OCI-LY1 (cell line): Measurements from ENCODE around the gene PHKB.

Experiments
- CTCF ChIP-seq: fragments of 200-600 bp; sonication (generic), shearing (Covaris generic); IDR thresholded peaks from 2 replicates; pipeline ENCODE4 v1.5.1; 2017; ENCODE audit warnings: mild to moderate bottlenecking, antibody characterized with exemption, low read length, moderate library complexity, mixed read lengths
- EZH2 ChIP-seq: fragments of 200-600 bp; sonication (generic), shearing (Covaris generic); IDR thresholded peaks from 2 replicates; pipeline ENCODE4 v1.8.0; 2017; ENCODE audit warnings: borderline replicate concordance, mixed run types, mild to moderate bottlenecking, antibody characterized with exemption, low read length, moderate library complexity, mixed read lengths

DNA sequence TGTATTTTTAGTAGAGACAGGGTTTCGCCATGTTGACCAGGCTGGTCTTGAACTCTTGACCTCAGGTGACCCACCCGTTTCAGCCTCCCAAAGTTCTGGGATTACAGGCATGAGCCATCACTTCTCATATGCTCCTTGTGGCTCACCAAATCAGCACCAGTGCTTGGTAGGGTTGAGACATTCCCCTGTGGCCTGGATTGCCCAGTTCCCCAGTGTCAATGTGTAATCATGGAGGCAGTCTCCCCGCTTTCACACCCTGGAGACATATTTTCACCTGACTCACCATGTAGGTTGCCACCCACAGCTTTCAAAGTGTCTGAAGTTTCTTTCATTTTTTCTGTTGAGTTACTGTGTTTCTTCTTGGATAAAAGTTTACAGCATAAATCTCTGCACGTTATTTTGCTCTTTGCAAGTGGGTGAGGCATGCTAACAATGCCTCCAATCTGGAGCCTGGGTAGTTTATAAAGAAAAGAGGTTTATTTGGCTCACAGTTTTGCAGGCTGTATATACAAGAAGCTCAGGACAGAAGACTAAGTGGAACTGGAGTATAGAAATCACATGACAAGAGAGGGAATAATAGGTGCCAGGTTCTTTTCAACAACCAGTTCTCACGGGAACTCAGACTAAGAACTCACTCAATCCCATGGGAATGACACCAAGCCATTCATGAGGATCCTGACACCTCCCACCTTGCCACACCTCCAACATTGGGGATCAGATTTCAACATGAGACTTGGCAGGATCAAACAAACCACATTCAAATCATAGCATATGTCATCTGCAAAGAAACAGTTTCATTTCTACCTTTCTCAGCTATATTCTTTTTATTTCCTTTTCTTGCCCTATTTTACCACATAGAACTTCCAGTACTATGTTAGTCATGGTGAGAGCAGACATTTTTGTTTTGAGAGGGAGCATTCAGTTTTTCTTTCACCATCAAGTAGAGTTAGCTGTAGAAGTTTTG, 113.2 kb downstream of the PHKB start:
- no peak for TF ChIP-seq CTCF
- TF ChIP-seq EZH2, result no peak
